IMR-90 (cell line): ENCODE data around the gene NUDT16.

ENCODE experiments used
- BHLHE40 ChIP-seq: fragments of 150-350 bp; IDR thresholded peaks from 2 replicates; pipeline ENCODE4 v1.6.1; 2016; ENCODE audit warnings: mild to moderate bottlenecking, low read depth, low read length
- CEBPB ChIP-seq: IDR thresholded peaks from 2 replicates; pipeline ENCODE4 v1.6.1; 2012; ENCODE audit warnings: low read depth, low read length, improper control_type of control experiment
- CTCF ChIP-seq: conservative IDR thresholded peaks from 2 replicates; pipeline ENCODE4 v1.5.1; 2012; ENCODE audit warnings: mild to moderate bottlenecking, low read depth, low read length, improper control_type of control experiment
- POLR2A ChIP-seq: IDR thresholded peaks from 2 replicates; pipeline ENCODE4 v1.6.1; 2012; ENCODE audit warnings: mild to moderate bottlenecking, low read depth, low read length
- RAD21 ChIP-seq: IDR thresholded peaks from 2 replicates; pipeline ENCODE4 v1.6.1; 2012; ENCODE audit warnings: low read length, improper control_type of control experiment
- RCOR1 ChIP-seq: IDR thresholded peaks from 2 replicates; pipeline ENCODE4 v1.6.1; 2012; ENCODE audit warnings: mild to moderate bottlenecking, low read length, improper control_type of control experiment; ENCODE audit not compliant: insufficient replicate concordance
- RFX5 ChIP-seq: IDR thresholded peaks from 2 replicates; pipeline ENCODE4 v1.8.0; 2012; ENCODE audit warnings: low read depth, mild to moderate bottlenecking, low read length, moderate library complexity
- TF ChIP-seq, protein P1 (sequence below): fragments of 150-350 bp; IDR thresholded peaks from 2 replicates; pipeline ENCODE4 v1.6.1; 2017; ENCODE audit warnings: mild to moderate bottlenecking, antibody characterized with exemption, low read length, low read depth

GRCh38 chr3:131431754-131432153 lies 50.2 kb downstream of the NUDT16 start:
- TF ChIP-seq CTCF = no peak
- TF ChIP-seq, protein P1, sequence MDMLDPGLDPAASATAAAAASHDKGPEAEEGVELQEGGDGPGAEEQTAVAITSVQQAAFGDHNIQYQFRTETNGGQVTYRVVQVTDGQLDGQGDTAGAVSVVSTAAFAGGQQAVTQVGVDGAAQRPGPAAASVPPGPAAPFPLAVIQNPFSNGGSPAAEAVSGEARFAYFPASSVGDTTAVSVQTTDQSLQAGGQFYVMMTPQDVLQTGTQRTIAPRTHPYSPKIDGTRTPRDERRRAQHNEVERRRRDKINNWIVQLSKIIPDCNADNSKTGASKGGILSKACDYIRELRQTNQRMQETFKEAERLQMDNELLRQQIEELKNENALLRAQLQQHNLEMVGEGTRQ = no peak
- TF ChIP-seq RCOR1 = no peak
- TF ChIP-seq POLR2A = no peak
- TF ChIP-seq RAD21 = no peak
- no peak for TF ChIP-seq BHLHE40
- TF ChIP-seq RFX5 = no peak
- TF ChIP-seq CEBPB = no peak
